Astrocyte of the spinal cord (primary cell): ENCODE data around the gene SHB.

Experiments used
- DNase-seq: peaks from one replicate; pipeline ENCODE4 v3.0.0; 2011; ENCODE audit warnings: low read depth, low spot score
- H3K4me3 ChIP-seq: 2 replicates; pipeline ENCODE4 v1.5.1; 2011; ENCODE audit warnings: low read depth, mild to moderate bottlenecking, low read length, moderate library complexity
- CTCF ChIP-seq: IDR thresholded peaks from 2 replicates; pipeline ENCODE4 v1.5.1; 2012; ENCODE audit warnings: low read depth, mild to moderate bottlenecking, low read length, inconsistent platforms
- in situ Hi-C: cut with HindIII; loops from 2 replicates; pipeline ENCODE4 v1.10.0; 2017; ENCODE audit warnings: low sequenced_read_pairs

SHB gene

GRCh38 chr9:38043931-38044623, 24.9 kb downstream of the SHB start:
- no peak for DNase-seq
- in situ Hi-C loops, result no loop called here
- no peak overlapping the region for H3K4me3 ChIP-seq
- no peak for TF ChIP-seq CTCF

GRCh38 chr9:38042626-38043357, 26.2 kb downstream of the SHB start:
- TF ChIP-seq CTCF, result no peak
- no peak overlapping the region for H3K4me3 ChIP-seq
- DNase-seq, result no peak
- in situ Hi-C loops, result no loop called here

- in situ Hi-C loops, result no loop called here
- no peak for DNase-seq
- no peak for TF ChIP-seq CTCF
- no peak overlapping the region for H3K4me3 ChIP-seq
Measured at GRCh38 chr9:38041564-38042243, 27.3 kb downstream of the SHB start.

GRCh38 chr9:38039907-38040682, 28.9 kb downstream of the SHB start:
- DNase-seq, result no peak
- H3K4me3 ChIP-seq, result no peak overlapping the region
- no peak for TF ChIP-seq CTCF
- in situ Hi-C loops, result no loop called here

GRCh38 chr9:38039090-38039906, 29.7 kb downstream of the SHB start:
- no peak for TF ChIP-seq CTCF
- H3K4me3 ChIP-seq, result no peak overlapping the region
- in situ Hi-C loops, result no loop called here
- peak; percentile 54 for DNase-seq
